ENCODE measurements around the gene SEC14L5.

Gene SEC14L5

GRCh38 chr16:4957720-4958509 lies at the start of gene SEC14L5:
Gene SEC14L5 (plus strand): TSS chr16:4958330. CDS start chr16:4959324, 994 bp downstream.
- peak; percentile 85 to 91 for DNase-seq (ENCODE audit: low read depth in 2 of 2)

- no peak for DNase-seq (ENCODE audit: low read depth in 2 of 2)
These were observed 49.2 kb upstream of the SEC14L5 start for GRCh38 chr16:4908854-4909401.

- no peak for DNase-seq (ENCODE audit: low read depth in 2 of 2)
These were observed 48.3 kb upstream of the SEC14L5 start for GRCh38 chr16:4909825-4910224.

GRCh38 chr16:4910828-4911227 lies 47.3 kb upstream of the SEC14L5 start:
- no peak for DNase-seq (ENCODE audit: low read depth in 2 of 2)

GRCh38 chr16:4911970-4912386 lies 46.2 kb upstream of the SEC14L5 start:
- DNase-seq (ENCODE audit: low read depth in 2 of 2) = no peak

DNA sequence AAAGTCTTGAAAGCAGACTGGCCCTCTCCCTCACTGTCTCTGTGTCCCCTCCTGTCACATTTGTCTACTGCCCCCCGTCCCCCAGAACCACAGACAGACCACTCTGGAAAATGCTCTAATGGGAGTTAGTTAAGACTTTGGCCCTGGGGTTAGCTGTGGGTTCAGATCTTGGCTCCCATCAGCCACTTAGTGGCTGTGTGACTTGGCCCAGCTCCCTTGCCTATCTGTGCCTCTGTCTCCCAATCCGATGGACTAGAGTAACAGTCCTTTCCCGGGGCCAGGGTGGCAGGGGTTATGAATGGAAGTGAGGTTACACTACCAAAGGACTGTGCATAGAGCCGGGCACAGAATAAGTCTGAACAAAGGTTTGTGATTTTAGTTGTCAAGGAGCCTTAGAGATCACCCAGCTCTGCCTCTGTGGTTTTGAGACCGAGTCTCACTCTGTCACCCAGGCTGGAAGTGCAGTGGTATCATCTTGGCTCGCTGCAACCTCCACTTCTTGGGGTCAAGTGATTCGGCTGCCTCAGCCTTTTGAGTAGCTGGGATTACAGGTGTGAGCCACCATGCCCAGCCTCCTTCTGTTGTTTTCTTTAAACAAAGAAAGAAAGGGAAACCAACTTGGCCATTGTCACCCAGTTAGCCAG lies 44.9 kb upstream of the SEC14L5 start:
- DNase-seq (ENCODE audit: low read depth in 2 of 2) = no peak

- DNase-seq (ENCODE audit: low read depth in 2 of 2) = no peak
These were observed 44.2 kb upstream of the SEC14L5 start for GRCh38 chr16:4913774-4914525.

GRCh38 chr16:4914528-4915225 lies 43.5 kb upstream of the SEC14L5 start:
- no peak for DNase-seq (ENCODE audit: low read depth in 2 of 2)

- DNase-seq (ENCODE audit: low read depth in 2 of 2) = no peak
These were observed 42.8 kb upstream of the SEC14L5 start for GRCh38 chr16:4915226-4915761.

- no peak for DNase-seq (ENCODE audit: low read depth in 2 of 2)
These were observed 41.0 kb upstream of the SEC14L5 start for GRCh38 chr16:4917117-4917516.

DNA sequence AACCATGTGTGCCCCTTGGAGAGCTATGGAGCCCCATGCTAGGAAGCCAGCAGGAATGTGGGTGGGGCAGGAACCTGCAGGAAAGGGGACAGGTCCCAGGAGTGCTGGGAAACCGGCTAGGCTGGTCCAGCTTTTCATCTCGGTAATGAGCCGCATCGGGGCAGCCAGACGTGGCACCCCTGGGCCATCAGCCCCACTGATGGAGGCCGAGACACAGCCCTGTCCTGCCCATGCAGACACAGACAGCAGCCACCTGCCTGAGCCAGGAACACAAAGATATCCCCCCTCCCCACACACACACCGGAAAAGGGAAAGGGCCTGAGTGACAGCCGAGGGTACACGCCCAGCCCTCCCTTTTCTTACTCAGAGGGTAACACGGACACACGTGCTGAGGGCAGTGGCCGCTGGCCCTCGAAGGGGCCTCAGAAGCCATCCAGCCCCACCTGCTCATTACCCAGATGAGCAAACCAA lies 39.3 kb upstream of the SEC14L5 start:
- DNase-seq (ENCODE audit: low read depth in 2 of 2) = no peak

- DNase-seq (ENCODE audit: low read depth in 2 of 2) = no peak
These were observed 37.3 kb upstream of the SEC14L5 start for GRCh38 chr16:4920826-4921225.

DNA sequence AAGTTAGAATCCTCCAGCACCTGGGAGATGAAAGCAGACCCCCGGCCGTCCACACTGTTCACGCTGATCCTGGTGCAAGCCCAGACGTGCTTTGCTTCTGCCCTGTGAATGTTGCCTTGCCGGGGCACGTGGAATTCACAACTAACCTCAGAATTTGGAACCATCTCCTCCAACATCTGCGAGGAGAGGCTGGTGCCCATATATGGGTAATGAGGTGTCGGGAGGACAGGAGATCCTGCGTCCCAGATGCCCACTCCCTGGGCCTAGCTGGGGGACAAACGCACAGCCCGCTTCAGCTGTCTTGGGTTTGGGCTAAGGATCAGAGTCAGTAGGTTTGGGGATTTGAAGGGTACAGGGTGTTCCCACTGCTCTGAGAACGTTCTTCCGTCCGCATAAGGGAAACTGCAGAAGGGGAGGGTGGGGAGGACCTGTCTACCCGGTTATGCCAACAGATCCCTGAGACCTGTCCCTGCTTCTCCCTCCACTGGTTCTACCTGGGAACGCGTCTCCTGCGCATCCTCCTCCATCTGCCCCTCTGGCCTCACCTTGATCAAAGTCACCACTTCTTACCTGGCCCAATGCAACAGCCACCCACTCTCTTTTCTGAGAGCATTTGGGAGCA lies 35.3 kb upstream of the SEC14L5 start:
- no peak for DNase-seq (ENCODE audit: low read depth in 2 of 2)

GRCh38 chr16:4923853-4924252 lies 34.3 kb upstream of the SEC14L5 start:
- no peak for DNase-seq (ENCODE audit: low read depth in 2 of 2)

DNA sequence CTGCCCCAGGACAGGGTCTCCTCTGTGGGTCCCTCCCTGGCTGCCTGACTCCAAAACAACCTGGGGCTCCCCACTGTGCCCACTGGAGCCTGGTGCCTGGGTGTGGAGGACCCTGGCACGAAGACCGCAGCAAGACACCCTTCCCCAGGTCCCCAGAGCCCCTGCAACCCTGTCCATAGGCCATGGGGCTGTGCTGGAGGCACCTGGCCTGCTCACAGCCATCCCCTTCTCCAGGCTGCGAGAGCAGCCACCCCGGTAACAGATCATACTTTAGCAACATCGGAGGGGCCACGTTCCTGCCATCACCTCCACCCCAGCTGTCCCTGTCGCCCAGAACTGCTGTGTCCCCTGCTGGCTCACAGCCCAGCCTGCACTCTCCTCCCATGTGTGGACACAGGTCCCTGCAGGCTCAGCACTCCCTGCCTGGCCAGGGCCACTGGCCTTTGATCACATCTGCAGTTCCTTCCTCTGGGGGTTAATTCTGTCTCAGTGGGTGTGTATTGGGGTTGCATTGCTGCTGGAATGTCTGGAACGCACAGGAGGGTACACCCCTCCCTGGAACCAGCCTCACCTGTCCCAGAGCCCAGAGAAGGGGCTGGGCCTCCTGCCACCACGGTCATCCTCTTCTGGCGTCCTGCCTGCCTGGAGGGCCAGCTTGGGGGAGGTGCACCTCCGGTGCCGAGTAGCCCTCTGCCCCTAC lies 33.4 kb upstream of the SEC14L5 start:
- no peak for DNase-seq (ENCODE audit: low read depth in 2 of 2)

GRCh38 chr16:4925293-4925607 lies 32.9 kb upstream of the SEC14L5 start:
- no peak for DNase-seq (ENCODE audit: low read depth in 2 of 2)

GRCh38 chr16:4925791-4926190 lies 32.3 kb upstream of the SEC14L5 start:
- no peak for DNase-seq (ENCODE audit: low read depth in 2 of 2)

DNA sequence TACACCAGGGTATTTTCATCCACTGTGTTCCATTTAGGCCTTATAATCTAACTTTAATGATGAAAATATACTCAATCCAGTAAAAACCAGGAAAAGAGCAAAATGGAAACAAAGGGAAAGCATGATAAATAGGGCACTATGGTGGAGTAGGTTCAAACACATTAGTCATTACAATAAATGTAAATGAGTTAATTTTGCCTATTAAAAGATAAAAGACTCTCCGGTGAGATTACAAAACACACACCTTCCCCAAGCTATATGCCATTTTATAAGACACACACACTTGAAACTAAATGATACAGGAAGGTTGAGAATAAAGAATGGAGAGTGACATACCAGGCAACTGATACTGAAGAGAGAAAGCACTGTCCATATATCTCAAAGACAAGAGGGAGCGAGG lies 31.2 kb upstream of the SEC14L5 start:
- no peak for DNase-seq (ENCODE audit: low read depth in 2 of 2)

- DNase-seq (ENCODE audit: low read depth in 2 of 2) = no peak
These were observed 30.5 kb upstream of the SEC14L5 start for GRCh38 chr16:4927661-4928060.

DNA sequence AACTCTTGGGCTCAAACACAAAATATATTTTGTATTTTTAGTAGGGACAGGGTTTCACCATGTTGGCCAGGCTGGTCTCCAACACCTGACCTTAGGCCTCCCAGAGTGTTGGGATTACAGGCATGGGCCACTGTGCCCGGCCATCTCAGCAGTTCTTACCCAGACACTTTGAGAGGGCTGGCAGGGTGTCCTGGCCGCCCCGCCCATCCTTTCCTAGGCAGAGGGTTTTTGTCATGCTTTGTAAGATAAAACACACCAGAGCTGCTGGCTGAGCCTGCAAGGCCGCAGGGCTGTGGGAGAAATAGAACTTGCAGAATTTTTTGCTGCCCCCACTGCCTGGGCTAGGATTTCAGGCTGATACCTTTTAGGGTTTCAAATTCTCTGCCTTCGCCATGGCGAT lies 29.9 kb upstream of the SEC14L5 start:
- DNase-seq (ENCODE audit: low read depth in 2 of 2) = no peak
